ENCODE results near the gene PDK4.

The PDK4 gene

DNA sequence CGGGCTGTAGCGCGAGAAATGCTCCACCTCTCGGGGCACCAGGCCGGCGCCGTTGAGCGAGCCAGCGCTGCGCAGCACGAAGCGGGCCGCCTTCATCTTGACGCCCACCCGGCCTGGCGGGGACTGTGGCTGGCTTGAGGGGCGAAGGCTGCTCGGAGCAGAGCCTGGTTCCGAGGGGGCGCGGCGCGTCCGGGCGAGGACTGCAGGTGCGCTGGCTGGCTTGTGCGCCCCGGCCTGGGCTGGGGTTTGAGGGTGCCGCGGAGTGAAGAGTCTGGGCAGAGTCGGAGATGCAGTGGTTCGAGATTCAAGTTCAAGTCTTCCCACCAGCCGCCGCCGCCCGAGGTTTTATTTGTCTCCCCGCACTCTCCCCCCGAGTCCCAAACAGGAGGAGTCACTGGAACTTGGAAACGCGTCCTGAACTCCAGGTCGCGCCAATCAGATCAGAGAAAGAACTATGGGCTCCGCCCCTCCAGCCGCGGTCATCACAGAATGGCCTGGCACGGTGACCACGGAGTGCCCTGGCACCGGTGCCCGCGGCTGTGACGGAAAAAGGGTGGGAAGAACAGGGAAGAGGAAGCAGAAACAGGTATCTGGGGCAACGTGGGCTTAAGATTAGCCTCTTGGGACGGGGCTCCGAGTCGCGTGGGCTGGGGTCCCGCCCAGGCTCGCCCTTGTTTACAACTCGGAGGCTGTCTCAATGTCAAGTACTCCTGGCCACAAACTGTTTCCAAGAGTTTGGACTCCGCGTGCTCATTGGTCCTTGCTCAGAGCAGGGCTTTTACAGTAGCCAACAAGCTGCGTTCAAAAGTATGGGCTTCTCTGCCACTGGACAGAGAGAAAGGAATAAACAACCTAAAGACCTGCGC lies at the start of gene PDK4:
Gene PDK4 (minus strand): TSS at position 319 of the 866 bp plus-strand sequence. CDS start 223 bp downstream, at position 96.
- DNase-seq (ENCODE audit: low read depth), result no peak

DNA sequence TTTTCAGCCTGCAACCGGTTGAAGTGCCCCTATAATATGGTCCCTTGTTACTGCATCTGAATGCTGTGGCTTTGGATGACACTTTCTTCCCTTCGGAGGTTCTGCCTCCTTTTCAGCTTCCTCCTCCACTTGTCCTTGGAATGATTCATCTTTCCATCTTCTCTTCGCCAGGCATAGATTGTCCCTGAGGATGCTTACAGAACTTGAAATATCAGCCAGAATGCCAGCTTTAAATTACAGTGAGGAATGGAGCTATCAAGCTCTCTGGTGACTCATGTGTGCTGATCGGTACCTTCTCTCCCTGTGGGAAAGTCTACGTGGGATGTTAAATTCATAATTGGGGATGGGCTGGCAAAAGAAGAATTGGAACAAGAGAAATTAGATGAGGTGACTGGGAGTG lies 45.9 kb upstream of the PDK4 start:
- no peak for DNase-seq (ENCODE audit: low read depth)

DNA sequence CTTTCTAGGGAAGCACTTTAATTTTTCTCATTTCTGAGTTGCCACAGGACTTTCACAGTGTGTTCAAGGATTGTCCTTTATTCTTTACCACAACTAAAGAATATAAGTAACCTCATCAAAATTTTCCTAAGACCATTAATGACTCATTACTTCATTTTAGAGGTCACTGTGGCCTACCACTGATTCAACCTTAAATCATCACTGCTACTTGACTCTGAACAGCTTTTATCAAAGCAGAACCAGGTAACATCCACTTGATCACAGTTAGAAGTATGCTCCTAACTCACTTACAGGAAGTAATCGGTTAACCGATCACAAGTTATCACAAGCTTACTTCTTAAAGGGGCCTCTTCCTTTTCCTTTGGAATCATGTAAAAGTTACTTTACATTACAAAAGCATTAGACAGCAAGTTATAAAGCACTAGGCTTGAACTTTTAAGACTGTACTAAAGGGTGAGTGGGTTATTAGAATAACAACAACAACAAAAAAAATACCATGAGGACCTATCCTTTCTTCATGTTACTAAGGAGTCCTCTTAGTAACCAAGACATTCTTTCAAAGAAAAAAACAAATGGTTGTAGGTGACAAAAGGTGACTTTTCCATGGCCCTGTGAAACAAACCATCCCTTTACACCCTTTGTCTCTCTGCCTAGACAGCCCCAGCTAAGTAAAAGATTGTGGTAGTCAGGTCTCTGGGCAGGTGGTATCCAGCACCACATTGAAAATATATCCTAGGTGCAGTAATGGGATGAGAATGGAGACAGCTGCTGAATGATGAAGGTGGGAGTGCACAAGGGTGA lies 40.0 kb upstream of the PDK4 start:
- DNase-seq (ENCODE audit: low read depth), result no peak

DNA sequence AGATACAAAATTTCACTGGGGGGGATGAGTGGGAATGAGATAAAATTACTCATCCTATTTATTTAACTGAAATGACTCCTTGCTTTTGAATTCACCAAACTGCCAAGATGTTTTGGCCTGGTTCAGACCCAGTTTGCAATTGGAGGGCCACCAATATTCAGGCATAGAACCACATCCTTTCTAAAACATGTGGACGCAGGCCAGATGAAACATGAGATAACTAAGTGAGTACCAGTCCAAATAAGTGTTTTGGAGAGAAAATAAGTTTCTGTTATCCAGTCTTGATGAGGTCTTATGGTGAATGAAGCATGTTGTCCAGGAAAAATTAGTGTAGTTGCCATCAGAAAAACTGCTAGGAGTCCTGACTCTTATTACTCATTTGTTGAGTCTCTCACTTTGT lies 36.3 kb upstream of the PDK4 start:
- DNase-seq (ENCODE audit: low read depth), result no peak

DNA sequence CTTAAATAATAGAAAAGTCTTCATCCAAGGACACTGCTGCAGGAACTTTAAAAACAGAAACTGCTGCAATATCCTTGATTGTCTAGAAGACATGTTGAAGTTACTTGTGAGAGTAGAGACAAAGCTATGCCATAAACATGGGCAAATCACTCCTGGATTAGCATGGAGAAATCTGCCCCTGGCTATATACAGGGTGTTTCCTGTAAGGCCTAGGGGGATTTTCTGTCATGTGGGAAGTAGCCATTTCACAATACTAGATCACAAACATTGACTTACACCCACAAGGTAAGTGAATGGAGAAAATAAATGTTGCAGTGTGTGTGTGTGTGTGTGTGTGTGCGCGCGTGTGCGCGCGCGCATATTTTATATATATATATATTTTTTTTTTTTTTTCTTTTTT lies 35.2 kb upstream of the PDK4 start:
- DNase-seq (ENCODE audit: low read depth), result no peak

DNA sequence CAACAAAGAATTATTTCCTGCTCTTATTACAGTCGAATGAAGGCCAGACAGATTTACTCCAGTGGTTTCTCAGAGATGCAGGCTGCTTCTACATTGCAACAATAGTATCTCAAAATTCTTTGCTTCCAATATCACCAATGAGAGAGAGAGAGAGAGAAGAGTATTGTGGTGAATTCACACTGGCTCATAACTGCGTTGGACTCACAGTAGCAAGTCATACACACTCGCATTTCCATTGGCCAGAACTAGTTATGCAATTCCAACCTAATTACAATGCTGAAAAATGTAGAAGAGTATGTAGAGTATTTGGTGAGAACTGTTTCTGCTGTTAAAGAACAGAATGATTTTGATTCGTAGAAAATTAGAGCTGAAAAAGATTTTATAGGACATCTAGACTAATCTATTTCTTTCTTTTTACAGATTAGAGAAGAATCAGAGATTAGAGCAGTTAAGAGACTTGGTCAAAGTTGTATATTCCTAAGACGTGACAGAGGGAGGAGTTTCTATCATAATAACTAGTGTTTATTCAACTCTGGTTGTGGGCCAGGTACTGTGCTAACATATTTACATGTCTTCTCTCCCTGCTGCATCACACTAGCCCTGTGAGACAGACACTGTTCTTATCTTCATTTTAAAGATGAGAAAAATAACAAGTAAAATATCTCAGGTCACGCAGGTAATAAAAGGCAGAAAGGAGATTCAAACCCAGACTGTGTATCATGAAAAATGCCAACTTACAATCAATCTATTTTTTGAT lies 34.6 kb upstream of the PDK4 start:
- no peak for DNase-seq (ENCODE audit: low read depth)

DNA sequence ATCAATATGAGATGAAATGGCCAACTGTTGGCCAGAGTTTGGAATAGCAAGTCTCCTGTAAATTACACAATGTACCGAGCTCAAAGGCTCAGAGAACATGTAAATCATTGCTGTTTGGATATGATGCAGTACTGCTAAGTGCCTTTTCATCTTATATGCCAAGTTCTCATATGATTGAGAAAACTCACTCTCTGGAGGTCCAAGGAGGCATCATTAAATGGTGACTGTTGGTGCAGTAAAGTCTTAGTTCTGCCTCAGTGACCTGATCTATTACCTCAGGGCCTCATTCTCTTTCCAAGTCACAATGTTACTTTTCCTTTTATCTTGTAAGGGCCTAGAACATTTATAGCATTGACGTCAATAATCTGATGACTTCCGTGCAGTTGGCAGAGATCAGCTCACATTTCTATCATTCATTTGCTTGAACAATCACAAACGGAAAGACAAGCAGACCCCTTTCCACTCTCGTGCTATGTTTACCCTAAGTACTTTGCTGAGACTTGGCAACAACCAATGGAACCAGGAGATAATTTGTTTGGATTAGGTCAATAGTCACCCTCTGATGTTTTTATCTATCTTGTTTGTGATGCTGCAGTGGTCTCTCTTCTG lies 32.6 kb upstream of the PDK4 start:
- DNase-seq (ENCODE audit: low read depth), result no peak

DNA sequence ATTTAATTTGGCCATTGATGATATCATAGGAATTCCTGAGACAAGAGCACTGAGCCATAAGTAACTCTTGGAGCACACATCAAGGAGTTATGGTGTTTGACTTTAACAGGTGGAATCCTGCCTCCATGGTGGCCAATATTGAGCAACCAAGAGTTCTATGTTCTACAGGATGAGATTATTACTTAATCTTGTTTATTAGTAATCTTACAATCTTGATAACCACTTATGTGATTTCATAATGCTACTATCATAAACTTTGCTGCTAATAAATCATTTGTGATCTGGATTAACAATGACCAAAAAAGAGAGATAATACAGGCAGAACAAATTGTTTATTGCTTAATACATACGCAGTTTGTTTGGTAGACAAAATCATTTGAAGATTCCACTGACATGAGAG lies 27.5 kb upstream of the PDK4 start:
- no peak for DNase-seq (ENCODE audit: low read depth)

DNA sequence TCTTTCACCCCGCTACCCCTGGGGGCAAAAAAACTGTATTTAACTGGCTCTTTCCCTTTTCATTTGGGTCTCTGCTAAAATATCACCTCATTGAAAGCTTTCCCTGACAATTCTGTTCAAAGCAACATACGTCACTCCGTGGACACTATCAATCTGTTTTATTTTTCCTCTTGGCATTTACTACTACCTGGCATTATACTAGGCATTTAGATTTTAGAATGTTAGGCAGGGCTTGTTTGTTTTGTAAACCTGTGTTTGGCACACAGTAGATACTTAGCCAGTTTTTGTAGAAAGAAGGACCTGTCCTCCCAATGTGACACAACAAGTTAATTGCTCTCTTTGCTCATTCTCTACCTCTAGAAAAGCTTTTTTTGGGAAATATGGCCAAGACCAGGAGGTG lies 26.5 kb upstream of the PDK4 start:
- no peak for DNase-seq (ENCODE audit: low read depth)

DNA sequence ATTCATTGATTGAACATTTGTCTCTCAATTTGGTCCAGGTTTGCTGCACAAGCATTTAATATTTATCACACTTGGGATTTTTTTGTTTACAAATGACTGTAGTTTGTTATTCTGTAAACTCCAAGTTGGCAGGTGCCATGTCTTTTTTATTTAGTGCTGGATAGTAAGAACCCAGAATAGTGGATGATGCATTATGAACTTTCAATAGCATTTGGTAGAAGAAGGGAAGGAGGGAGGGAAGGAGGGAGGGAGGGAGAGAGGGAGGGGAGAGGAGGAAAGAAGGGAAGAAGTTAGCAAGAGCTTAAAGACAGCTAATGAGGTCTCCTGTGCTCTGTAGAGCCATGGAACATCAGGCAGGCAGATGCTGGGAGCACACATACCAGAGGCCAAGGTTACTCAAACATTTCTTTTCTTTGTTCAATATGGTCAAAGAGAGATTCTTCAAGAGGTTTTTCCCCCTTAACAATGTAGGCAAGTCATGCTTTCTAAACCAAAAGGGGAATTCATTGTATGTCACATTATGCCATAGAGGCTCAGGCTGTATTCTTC lies 25.8 kb upstream of the PDK4 start:
- DNase-seq (ENCODE audit: low read depth), result no peak

DNA sequence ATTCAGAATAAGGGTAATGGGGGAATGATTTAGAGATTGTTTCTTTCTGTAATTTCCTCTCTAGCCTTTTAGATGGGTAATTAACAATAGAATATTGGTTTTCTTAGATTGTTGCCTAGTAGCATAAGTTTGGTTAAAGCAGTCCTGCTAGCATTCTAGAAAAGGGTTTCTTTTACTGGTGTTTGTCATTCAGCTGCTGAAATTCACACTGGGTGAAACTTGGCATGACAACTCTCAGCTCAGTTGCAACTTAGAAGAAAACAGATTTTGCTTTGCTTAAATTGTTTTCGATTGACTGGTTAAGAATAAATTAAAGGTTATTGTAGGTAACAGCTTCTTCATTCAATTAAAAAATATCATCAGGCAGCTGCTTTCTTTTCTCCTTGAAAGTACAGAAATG lies 25.1 kb upstream of the PDK4 start:
- no peak for DNase-seq (ENCODE audit: low read depth)

DNA sequence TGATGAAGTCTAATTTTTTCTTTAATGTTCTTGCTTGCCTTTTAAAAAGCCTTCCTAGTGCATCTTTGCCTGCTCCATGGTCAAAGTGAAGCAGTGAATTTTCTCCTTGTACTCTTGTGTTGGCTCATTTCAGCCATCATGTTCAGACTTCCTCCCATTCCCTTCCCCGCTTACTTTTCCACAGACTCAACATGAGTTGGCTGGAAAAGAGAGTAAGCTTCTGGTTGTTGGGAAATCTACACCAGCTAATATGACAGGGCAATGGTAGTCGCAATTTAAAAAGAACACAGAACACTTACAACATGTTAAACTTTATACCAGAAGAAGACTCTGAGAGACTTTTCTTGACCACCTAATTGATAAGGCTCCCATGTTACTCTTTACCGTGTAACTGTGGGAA lies 24.3 kb upstream of the PDK4 start:
- no peak for DNase-seq (ENCODE audit: low read depth)

DNA sequence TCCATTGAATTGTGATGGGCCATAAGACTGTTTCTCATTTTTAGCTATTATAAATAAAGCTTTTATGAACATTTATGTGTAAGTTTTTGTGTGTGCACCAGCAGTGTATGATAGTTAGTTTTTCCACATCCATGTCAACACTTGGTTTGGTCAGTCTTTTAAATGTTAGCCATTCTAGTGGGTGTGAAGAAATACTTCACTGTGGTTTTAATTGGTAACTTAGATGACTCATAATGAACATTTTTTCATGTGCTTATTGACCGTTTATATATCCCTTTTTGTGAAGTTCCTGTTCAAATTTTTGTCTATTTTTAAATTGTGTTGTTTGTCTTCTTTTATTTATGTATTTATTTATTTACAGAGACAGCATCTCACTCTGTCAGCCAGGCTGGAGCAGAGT lies 23.6 kb upstream of the PDK4 start:
- DNase-seq (ENCODE audit: low read depth), result no peak

DNA sequence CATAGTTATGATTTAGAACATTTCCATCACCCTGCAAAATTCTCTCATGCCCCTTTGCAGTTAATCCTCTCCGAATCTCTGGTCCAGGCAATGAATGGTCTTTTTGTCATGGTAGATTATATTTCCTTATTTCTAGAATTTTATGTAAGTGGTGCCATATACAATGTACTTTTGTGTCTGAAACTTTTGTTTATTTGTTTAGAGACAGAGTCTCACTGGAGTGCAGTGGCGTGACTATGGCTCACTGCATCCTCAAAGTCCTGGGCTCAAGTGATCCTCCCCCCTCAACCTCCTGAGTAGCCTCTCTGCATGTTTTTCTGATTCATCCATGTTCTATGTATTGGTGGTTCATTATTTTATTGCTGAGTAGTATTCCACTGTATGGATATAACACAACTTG lies 23.2 kb upstream of the PDK4 start:
- no peak for DNase-seq (ENCODE audit: low read depth)

DNA sequence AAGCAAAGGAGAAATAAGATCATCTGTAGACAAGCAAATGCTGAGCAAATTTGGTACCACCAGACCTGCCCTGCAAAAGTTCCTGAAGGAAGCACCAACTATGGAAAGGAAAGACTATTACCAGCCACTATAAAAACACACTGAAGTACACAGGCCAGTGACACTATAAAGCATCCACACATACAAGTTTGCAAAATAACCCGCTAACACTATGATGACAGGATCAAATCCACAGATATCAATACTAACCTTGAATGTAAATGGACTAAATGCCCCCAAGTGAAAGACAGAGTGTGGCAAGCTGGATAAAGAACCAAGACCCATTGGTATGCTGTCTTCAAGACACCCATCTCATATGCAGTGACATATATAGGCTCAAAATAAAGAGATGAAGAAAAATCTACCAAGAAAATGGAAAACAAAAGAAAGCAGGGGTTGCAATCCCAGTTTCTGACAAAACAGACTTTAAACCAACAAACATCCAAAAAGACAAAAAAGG lies 18.2 kb upstream of the PDK4 start:
- DNase-seq (ENCODE audit: low read depth), result no peak

DNA sequence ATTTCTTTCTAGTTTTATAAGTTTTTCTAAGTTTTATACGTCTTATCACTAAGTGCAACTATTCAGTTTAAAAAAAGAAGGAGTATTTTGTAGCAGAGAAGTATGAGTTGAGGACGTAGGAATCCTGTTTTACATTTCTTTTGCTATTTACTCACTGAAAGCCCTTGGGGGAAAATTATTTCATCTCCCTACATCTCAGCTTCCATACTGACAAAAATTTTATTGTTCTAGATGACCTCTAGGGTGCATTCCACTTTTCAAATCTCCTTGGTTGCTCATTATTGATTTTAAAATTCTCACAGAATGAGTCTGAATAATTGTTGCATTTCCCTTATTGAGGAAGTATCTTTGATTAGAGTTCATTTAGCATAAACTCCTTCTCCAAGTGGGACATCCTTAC lies 14.9 kb upstream of the PDK4 start:
- DNase-seq (ENCODE audit: low read depth), result no peak

DNA sequence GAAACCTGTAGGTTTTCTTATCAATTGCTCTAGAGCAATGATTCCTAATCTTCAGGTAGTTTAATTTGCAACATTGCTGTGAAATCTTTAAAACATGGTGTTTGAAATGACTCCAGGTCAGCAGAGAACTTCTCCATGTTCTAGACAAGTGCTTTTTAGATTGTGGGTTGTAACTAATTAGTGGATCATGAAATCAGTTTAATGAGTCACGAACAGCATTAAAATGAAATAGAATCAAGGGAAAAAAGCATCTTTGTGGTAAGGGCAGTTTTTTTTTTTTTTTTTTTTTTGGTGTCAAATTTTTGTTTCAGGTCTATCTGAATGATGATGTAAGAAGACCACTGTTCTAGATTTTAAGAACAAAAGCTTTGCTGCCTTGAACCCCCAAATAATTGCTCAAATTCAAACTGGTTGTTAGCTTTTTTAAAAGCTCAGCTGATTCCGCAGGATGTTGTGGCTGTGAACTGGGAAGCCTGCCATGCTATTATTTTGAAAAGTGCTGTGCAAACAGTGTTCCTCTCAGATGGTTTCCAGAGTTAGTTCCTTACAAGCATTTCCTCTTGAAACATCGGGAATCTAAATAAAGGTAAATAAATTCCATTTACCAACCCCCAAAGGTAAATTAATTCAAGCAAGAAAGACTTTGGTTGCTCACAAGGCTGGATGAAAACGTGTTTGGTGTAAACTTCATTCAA lies 13.1 kb upstream of the PDK4 start:
- DNase-seq (ENCODE audit: low read depth), result no peak

DNA sequence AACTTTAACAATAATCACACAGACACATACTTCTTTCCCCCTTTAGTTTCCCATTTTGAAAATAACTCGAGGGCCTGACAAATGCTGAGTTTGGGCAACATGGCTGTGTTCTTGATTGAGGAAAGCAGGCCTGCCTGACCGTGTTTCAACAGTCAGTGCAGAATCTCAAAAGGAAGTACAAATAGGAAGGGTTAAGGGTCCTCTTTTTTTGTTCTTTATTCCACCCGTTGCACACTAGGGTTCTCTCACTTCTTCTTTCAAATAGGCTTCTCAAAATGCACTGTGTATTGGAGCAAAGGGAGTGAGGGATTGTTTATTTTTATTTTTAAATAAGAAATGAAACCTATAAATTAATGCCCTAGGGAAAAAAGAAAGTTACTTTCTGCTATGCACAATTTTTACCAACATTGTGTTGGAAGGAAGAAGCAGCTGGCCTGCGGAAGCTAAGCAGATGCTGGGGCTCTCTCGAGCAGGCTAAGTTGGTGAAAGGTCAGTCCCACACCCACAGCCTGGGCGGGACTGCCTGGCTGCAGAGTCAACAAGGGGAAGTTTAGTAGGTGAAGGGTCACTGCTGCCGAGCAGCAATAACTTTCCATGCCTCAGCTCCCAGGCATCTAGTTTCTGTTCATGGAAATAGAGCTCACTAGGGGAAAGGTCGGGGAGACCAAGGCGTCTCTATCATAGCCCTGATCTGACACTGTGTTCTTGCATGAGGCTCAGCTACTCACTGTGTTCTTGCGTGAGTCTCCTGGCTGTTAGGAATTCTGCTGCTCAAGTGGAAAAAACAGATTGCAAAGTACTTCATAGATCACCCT lies 12.2 kb upstream of the PDK4 start:
- no peak for DNase-seq (ENCODE audit: low read depth)

DNA sequence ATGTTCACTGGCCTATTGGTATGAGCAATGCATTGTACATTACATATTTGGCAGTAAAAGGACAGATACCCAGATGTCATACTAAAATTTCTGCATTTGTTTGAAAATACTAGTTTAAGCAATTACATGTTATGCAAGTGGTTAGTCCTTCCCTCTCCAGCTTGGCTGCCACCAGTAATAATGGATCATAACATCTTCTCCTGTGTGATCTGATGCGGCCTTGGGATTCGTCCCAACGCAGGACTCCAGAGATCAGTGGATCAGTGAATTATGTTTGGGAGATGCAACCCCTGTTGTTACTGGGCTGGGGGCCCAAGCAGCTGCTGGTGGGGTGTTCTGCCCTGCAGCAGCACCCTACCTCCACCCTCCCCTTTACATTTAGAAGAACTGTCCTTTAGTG lies 11.2 kb upstream of the PDK4 start:
- no peak for DNase-seq (ENCODE audit: low read depth)

DNA sequence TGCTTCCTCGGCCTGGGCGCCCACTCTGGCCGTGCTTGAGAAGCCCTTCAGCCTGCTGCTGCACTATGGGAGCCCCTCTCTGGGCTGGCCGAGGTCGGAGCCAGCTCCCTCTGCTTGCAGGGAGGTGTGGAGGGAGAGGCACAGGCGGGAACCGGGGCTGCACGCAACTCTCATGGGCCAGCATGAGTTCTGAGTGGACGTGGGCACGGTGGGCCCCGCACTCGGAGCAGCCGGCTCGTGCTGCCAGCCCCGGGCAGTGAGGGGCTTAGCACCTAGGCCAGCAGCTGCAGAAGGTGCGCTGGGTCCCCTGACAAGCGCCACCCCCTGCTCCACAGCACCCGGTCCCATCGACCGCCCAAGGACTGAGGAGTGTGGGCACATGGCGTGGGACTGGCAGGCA lies 9.0 kb upstream of the PDK4 start:
- DNase-seq (ENCODE audit: low read depth), result no peak
